SU-DHL-6 (cell line): ENCODE measurements around the gene CREB5.

Experiments used
- CTCF ChIP-seq: fragments of 200-600 bp; sonication (generic); IDR thresholded peaks from one replicate; pipeline ENCODE4 v1.5.1; 2017; ENCODE audit warnings: antibody characterized with exemption, mild to moderate bottlenecking, low read length, moderate library complexity; ENCODE audit not compliant: insufficient read depth, poor library complexity, severe bottlenecking
- EZH2phosphoT487 ChIP-seq: fragments of 200-600 bp; sonication (generic), shearing (Covaris generic); conservative IDR thresholded peaks from 2 replicates; pipeline ENCODE4 v1.6.1; 2018; ENCODE audit warnings: mild to moderate bottlenecking, antibody characterized with exemption, low read length, moderate library complexity, mixed read lengths

- TF ChIP-seq CTCF: no peak
- no peak for TF ChIP-seq EZH2phosphoT487
These were observed 367.6 kb downstream of the CREB5 start for GRCh38 chr7:28779954-28780353.
